Neural cell (in vitro differentiated cells): Measurements from ENCODE around the gene SLC15A5. TPM values are rescaled to one million over a fixed set of nuclear protein-coding genes. Genes with fewer than 3 reads are reported as not detected.

Experiments
- TAF1 ChIP-seq: IDR thresholded peaks from 2 replicates; pipeline ENCODE4 v1.6.1; 2012; ENCODE audit warnings: low read depth
- polyA plus RNA-seq: library from polyadenylated mRNA; depleted of rRNA; stranded (reverse); fragments of >200 nt; gene quantifications from 2 replicates; pipeline ENCODE4 v1.2.3, GENCODE V29; 2014
- TF ChIP-seq, protein P1 (sequence below): fragments of 450-650 bp; IDR thresholded peaks from 2 replicates; pipeline ENCODE4 v1.5.1; 2014; ENCODE audit warnings: antibody characterized with exemption, mild to moderate bottlenecking, moderate library complexity; ENCODE audit not compliant: poor library complexity, severe bottlenecking

SLC15A5 gene
- polyA plus RNA-seq, 1 donor from 2014 or later, result not detected

DNA sequence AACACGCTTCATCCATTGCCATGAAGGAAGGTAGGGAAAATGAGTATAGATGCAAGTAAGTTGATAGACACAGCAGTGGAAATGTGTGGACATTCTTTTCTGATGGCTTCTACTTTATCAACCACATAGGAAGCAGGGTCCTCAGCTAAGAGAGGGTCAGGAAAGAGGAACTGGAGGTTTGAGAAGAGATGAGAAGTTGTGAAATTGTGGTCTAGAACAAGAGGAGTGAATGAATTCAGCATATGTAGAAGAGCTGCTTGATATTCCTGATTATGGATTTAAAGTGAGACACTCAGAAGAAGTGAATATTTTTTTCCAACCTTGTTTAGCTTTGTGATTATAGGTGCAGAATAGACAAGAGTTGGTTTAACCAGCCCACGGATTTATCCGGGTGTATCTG, 128.5 kb downstream of the SLC15A5 start (continued):
- TF ChIP-seq, protein P1, sequence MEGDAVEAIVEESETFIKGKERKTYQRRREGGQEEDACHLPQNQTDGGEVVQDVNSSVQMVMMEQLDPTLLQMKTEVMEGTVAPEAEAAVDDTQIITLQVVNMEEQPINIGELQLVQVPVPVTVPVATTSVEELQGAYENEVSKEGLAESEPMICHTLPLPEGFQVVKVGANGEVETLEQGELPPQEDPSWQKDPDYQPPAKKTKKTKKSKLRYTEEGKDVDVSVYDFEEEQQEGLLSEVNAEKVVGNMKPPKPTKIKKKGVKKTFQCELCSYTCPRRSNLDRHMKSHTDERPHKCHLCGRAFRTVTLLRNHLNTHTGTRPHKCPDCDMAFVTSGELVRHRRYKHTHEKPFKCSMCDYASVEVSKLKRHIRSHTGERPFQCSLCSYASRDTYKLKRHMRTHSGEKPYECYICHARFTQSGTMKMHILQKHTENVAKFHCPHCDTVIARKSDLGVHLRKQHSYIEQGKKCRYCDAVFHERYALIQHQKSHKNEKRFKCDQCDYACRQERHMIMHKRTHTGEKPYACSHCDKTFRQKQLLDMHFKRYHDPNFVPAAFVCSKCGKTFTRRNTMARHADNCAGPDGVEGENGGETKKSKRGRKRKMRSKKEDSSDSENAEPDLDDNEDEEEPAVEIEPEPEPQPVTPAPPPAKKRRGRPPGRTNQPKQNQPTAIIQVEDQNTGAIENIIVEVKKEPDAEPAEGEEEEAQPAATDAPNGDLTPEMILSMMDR, result no peak
- no peak for TF ChIP-seq TAF1

Other genes starting within 250 kb of the SLC15A5 start
- gene MGST1, start 70.0 kb upstream of the SLC15A5 start, polyA plus RNA-seq, result 3.7 TPM in 1 of 2 replicates, not detected in the other